ENCODE measurements around the gene CAMTA2. TPM values are rescaled to one million over a fixed set of nuclear protein-coding genes. Genes with fewer than 3 reads are reported as not detected.

Gene CAMTA2
- total RNA-seq, 1 donor from 2014 or later: 72.1 TPM

DNA sequence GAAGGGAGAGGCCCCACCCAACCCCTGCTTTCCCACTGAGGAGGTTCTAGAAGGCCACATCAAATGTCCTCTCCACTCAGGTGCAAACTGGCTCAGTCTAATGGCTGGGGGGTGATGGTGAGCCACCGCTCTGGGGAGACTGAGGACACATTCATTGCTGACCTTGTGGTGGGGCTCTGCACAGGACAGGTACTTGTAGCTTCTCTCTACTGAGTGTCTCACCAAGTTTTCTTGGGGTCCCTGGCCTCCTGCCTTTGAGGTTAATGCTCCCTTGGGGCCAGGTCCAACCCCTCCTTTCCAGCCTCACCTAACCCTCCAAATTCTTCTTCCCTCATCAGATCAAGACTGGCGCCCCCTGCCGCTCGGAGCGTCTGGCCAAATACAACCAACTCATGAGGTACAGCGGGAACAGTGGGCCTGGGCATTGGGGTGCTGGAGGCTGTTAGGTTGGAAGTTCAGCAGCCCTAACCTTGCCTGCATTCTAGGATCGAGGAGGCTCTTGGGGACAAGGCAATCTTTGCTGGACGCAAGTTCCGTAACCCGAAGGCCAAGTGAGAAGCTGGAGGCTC is 30.9 kb downstream of the CAMTA2 start:
- Histone ChIP-seq H3K9me3 (no peaks in the 10 kb centered on the region), H3K4me1 (peaks cover 2 to 17% of the 10 kb centered on the region in 2 donors), H3K4me3 (no peak overlapping the region), H3K36me3 (peaks cover 23 to 34% of the 10 kb centered on the region in 2 donors), H3K27ac (no peak overlapping the region), H3K27me3 (no peaks in the 10 kb centered on the region)
- intact Hi-C loops (cut with DNase I): no loop called here
- TF ChIP-seq, protein P1, sequence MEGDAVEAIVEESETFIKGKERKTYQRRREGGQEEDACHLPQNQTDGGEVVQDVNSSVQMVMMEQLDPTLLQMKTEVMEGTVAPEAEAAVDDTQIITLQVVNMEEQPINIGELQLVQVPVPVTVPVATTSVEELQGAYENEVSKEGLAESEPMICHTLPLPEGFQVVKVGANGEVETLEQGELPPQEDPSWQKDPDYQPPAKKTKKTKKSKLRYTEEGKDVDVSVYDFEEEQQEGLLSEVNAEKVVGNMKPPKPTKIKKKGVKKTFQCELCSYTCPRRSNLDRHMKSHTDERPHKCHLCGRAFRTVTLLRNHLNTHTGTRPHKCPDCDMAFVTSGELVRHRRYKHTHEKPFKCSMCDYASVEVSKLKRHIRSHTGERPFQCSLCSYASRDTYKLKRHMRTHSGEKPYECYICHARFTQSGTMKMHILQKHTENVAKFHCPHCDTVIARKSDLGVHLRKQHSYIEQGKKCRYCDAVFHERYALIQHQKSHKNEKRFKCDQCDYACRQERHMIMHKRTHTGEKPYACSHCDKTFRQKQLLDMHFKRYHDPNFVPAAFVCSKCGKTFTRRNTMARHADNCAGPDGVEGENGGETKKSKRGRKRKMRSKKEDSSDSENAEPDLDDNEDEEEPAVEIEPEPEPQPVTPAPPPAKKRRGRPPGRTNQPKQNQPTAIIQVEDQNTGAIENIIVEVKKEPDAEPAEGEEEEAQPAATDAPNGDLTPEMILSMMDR (IDR thresholded peaks at IDR 0.05): no peak
- no peak for DNase-seq (ENCODE audit: low spot score in 2 of 2)

DNA sequence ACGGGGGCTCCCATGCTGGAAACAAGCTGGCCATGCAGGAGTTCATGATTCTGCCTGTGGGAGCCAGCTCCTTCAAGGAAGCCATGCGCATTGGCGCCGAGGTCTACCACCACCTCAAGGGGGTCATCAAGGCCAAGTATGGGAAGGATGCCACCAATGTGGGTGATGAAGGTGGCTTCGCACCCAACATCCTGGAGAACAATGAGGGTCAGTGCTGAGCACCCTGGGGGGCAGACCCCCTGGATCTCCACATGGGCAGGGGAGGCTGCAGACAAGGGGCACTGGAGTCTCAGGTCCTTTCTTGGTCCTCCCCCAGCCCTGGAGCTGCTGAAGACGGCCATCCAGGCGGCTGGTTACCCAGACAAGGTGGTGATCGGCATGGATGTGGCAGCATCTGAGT is 32.4 kb downstream of the CAMTA2 start:
- Histone ChIP-seq H3K36me3 (peaks cover 12 to 22% of the 10 kb centered on the region in 2 donors), H3K9me3 (no peaks in the 10 kb centered on the region), H3K27ac (no peak overlapping the region), H3K27me3 (no peaks in the 10 kb centered on the region), H3K4me3 (no peak overlapping the region), H3K4me1 (peaks cover 2 to 30% of the 10 kb centered on the region in 2 donors)
- no peak for DNase-seq (ENCODE audit: low spot score in 2 of 2)
- TF ChIP-seq, protein P1 (IDR thresholded peaks at IDR 0.05): no peak
- intact Hi-C loops (cut with DNase I): no loop called here

DNA sequence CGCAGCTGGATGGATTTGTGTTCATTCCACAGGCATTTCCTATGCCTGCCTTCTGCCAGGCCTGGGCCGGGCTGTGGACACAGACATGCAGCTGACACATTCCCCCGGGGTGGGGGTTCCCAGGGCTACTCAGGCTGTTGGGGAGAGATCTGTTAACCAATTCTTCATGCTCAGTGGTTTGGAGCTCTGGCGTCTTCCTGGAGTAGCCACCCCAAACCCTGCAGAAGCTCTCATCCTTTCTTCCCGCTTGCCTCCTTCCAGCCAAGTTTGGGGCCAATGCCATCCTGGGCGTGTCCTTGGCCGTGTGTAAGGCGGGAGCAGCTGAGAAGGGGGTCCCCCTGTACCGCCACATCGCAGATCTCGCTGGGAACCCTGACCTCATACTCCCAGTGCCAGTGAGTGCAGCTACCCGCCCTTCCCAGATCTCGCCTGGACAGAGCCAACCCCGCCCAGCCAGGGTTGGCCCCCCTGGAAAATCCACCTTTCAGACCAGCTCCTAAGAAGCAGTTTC is 34.0 kb downstream of the CAMTA2 start:
- Histone ChIP-seq H3K9me3 (no peaks in the 10 kb centered on the region), H3K27me3 (no peaks in the 10 kb centered on the region), H3K36me3 (peaks cover 2 to 11% of the 10 kb centered on the region in 2 donors), H3K27ac (peak overlapping the region; percentile 88 to 93), H3K4me1 (peaks cover 2 to 31% of the 10 kb centered on the region in 2 donors), H3K4me3 (peak overlapping the region in 1 of 2 donors; percentile 10)
- DNase-seq (ENCODE audit: low spot score in 2 of 2): peak; percentile 25 to 82
- TF ChIP-seq, protein P1 (IDR thresholded peaks at IDR 0.05): no peak
- intact Hi-C loops (cut with DNase I): no loop called here

- intact Hi-C loops (cut with DNase I): no loop called here
- no peak for DNase-seq (ENCODE audit: low spot score in 2 of 2)
- H3K27ac ChIP-seq: peak overlapping the region; percentile 93 to 99
- H3K4me3 ChIP-seq: no peak overlapping the region
- H3K9me3 ChIP-seq: no peaks in the 10 kb centered on the region
- TF ChIP-seq, protein P1 (IDR thresholded peaks at IDR 0.05): no peak
- H3K27me3 ChIP-seq: no peaks in the 10 kb centered on the region
- peaks cover 3 to 31% of the 10 kb centered on the region in 2 donors for H3K4me1 ChIP-seq
- peaks cover 0 to 4% of the 10 kb centered on the region in 2 donors for H3K36me3 ChIP-seq
These were observed 36.0 kb downstream of the CAMTA2 start for GRCh38 chr17:4951486-4951885.

GRCh38 chr17:4950746-4951204 is 36.7 kb downstream of the CAMTA2 start, which contains the start of gene ENO3:
ENO3 (plus strand) TSS chr17:4951119; CDS start chr17:4951830, 711 bp downstream.
- Histone ChIP-seq H3K9me3 (no peaks in the 10 kb centered on the region), H3K27me3 (no peaks in the 10 kb centered on the region), H3K27ac (peak within 1 kb of the TSS; percentile 93 to 99), H3K36me3 (peaks cover 6 to 11% of the 10 kb centered on the region in 2 donors), H3K4me1 (peaks cover 10 to 37% of the 10 kb centered on the region in 2 donors), H3K4me3 (peak within 1 kb of the TSS; percentile 94 to 100)
- no peak for DNase-seq (ENCODE audit: low spot score in 2 of 2)
- intact Hi-C loops (cut with DNase I): no loop called here
- TF ChIP-seq, protein P1 (IDR thresholded peaks at IDR 0.05): no peak
